Measurements from ENCODE around the gene MYMK.

MYMK gene

DNA sequence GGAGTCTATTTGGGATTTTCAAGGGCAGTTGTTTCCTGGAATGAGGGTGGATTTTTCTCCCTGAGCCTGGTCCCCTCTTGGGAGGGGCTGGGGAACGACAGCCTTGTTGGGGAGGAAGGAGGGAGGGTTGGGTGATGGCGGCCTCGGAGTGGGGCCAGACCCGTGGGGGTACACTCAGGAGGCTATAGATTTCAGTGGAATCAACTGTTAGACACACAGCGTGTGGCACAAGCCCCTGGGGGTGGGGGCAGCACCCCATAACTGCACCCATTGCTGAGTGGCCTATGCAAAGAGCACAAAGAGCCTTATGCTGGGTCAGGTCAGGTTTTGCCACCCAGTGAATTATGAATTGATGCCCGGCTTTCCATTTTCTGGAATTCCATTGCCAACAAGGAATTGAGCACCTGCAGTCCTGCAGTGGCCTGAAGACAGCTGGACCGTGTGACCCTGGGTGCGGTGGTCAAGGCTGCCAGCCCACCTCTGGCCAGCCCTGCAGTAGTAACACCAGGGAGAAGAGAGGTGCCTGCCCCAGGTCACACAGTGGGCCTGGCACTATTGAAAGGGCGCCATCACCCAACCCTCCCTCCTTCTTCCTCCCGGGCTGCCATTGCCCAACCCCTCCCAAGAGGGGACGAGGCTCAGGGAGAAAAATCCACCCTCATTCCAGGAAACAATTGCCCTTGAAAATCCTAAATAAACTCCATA lies 8.4 kb downstream of the MYMK start:
- DNase-seq: no peak

DNA sequence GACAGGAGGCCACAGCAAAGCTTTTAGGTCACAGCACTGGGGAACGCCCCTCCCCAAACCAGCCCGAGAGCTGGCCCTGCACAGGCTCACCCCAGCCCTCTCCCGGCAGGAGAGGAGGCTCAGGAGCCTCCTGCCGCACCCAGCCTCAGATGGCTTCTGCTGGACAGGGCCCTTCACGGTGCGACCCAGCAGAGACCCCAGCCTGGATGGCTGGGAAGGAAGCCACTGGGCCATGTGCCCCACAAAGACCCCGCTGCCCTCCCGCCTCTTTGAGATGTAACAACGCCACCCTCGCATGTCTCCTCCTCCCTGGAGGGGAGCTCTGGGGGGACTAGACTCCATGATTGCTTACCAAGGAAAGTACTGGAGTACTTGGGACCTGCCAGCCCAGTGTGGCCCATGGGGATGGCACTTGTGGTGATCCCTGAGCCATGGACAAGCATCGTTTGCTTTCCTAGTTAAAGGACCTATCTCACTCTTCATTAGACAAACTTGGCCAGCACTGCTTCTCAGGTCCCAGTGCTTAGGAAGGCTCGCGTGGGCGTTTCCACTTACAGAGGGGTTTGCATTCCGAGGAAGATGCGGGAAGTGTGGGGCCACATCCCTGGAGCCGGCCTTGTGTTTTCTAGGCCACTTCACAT lies 9.0 kb downstream of the MYMK start:
- no peak for DNase-seq

DNA sequence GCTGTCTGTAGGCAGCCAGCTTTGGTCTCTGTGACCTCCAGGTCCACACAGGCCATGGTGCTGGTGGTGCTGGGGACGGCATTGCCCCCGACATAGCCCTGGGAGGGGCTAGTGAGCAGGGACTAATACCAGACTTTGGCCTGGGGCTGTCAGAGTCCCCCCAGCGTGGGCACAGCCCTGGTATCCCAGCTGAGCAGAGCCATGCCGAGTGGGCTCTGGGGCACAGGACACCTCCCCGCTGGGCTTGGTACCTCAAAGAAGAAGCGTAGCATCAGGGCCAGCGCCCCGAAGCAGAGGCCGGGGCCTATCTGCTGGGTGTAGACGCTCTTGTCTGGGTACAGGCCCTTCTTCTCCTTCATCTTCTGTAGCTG lies 9.5 kb downstream of the MYMK start:
- no peak for DNase-seq

DNA sequence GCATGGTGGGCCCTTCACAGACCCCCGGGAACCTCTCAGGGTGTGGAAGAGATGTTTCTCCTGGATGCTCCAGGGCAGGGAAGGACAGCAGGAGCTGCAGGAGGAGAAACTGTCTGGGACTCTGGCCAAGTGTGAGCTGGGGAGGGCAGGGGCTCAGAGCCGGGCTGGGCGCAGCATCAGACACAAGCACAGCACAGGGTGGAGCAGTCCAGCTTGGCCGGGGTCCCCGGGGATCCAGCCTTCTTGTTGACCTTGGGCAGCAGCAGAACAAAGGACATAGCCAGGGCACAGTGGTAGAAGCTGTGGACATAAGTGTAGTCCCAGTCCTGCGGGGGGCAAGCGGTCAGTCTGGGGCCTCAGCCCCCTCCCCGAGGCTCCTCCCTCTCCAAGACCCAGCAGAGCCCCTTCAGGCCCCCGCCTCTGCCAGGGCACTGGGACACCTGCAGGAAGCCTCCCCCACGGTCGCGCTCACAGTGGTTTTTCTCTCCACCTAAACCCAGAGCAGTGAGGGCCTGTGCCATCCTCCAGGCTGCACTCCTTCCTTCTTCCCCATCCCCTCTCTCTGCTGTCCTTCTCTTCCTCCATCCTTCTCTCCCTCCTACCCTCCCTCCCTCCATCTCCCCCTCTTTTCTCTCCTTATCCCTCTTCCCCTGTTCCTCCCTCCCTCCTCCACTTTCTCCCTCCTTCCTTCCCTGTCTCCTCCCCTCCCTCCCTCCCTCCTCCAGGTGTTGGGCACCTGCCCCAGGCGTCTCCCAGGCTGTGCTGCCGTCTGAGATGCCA lies 10.1 kb downstream of the MYMK start:
- no peak for DNase-seq

DNA sequence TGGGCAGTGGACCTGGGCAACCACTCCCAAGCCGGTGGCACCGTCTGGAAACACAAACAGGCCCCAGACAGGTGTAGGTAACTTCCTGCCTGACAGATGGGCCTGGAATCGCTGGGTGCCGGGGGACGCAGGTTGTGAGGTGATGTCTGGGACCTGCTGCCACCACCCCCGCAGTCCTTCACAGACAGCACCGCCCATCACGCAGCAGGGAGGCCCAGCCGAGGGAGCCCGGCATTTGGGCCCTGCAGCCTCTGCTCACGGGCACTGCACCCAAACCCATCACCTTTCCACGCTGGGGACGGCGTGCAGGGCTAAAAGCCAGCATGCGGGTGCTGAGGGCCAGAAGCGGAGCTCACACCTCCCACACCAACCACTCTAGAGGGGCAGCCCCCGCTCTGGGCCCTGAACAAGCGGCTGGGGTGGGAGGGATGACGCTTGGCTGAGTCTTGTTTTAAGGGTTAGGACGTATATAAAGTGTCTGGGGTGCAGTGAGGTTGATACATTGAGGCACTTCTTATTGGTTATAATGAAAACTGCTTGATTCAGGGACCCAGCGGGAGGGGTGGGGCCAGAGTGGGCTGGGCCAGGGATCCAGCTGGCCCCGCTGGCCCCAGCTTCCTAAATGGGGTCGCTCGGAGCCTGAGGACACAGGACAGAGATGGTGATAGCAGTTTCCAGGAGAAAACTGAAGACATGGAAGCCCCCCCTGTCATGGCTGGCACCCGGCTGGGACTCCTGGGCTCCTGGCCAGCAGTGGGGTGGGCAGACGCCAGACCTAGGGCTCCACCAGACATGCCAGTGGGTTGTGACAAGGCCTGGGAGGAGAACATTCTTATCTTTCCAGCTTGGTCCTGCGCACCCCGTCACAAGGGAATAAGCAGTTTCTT lies 11.3 kb downstream of the MYMK start:
- DNase-seq: no peak

DNA sequence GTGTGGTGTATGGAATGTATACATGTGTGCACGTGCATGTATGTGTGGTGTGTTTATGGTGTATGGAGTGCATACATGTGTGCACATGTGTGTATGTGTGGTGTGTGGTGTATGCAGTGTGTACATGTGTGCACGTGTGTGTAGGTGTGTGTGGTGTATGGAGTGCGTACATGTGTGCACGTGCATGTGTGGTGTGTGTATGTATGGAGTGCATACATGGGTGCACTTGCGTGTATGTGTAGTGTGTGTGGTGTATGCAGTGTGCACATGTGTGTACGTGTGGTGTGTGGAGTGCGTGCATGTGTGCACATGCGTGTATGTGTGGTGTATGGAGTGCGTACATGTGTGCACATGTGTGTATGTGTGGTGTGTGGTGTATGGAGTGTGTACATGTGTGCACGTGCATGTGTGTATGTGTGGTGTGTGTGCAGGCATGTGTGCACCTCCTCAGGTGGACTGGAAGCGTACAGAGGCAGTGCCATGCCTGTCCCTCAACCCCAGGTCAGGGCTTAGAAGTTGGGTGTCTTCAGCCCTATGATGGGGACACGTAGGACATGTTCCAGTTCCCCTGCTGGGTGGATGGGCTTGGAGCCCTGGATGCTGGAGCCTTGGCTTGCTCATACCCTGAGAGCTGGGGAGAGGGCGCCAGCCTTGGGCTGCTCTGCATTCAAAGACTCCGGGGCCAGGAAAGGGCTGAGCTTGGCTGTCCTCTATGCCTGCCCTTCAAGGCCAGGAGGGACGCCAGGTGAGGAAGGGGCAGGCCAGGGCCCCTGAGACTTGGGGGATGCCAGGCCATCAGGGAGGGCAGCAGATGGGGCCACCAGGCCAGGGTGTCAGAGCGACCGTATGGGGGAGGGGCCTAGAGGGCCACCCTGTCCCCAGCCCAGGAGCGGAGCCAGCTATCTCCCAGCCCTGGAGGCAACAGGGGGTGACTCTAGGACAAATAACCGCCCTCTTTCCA lies 12.2 kb downstream of the MYMK start:
- DNase-seq: no peak

DNA sequence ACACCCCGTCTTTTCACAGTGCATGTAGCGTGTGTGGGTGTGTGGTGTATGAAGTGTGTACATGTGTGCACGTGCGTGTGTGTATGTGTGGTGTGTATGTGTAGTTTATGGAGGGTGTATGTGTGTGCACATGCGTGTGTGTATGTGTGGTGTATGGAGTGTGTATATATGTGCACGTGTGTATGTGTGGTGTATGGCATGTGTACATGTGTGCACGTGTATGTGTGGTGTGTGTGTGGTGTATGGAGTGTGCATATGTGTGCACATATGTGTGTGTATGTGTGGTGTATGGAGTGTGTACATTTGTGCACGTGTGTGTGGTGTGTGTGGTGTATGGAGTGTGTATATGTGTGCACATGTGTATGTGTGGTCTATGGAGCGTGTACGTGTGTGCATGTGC lies 13.2 kb downstream of the MYMK start:
- DNase-seq: no peak

DNA sequence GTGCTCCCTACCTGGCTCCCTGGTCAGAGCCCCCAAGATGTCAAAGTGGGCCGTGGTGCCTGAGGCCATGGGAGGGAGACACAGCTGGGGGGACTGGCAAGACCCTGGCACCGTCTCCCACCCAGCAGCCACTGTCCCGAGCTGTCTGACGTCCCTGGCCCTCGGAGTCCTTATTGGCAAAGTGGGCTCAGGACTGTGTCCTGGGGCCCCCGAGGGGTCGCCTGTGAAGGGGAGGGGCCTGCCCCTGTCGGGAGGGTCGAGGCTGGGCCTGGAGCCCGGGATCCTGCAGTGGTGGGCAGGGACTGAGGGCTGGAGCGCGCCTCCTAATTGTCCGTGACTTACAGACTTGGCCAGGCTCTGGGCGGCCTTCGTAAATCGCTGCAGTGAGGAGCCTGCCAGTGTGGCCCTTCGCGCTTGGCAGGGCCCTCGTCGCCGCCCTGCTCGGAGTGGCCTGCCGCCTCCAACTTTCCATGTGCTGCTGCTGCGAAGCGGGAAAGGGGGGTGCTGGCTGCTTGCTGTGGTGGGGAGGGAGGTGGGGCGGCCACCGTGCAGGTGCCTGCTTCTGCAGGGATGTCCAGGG lies 13.7 kb downstream of the MYMK start:
- no peak for DNase-seq

DNA sequence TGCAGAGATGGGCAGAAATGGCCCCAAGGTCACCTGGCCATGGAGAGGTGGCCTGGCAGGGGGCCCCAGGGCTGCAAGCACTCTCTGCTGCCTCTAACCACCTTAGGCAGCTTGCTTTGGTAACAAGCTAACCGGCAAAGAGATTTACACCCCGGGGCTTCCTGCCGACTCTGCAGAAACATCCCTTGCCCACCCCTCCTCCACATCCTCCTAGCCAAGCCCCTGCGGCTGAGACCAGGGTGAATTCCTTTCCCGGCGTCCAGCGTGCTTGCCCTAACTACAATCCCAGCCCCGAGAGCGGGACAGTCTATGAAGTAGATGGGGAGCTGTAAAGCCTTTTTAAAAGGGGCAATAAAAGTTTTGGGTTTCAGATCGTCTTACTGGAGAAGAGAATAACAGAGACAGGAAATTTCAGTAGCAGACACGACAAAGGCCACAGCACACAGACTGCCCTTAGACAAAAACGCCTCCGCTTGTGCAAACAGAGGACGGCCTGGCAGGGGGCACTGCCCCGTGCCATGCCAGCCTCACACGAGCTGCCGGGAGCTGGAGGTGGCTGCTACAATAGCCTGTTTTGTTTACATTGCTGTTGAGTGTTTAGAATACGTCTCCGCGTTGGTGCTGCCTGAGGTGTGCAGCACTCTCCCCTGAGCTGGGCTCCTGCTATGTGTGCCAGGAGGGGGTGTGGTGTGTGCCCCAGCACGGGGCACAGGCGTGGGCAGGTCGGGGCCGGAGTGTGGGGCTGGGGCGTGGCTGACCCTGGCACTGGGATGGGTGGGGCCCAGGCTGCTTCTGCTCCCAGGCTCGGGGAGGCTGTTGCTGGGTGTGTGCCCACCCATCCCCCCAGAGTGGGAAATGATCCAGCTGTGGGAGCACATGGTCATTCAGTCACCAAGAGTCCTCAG lies 15.3 kb downstream of the MYMK start:
- DNase-seq: no peak

DNA sequence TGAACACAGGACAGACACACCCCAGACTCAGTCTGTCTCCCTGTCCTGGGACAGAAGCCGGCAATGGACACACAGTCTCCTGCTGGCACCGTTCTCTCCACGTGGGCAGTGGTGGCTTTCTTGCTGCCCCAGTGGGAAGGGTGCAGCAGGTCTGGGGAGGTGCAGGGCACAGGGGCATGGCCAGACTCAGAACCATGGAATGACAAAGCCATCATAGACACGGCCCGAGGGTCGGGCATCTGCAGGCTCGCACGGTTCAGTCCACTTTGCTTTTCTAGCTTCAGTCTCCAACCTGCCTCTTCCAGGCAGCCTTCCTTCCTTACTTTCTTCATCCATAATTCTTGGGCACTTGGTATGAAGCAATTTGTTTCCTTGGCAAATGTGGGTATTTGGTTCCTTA lies 16.7 kb downstream of the MYMK start:
- DNase-seq: no peak

DNA sequence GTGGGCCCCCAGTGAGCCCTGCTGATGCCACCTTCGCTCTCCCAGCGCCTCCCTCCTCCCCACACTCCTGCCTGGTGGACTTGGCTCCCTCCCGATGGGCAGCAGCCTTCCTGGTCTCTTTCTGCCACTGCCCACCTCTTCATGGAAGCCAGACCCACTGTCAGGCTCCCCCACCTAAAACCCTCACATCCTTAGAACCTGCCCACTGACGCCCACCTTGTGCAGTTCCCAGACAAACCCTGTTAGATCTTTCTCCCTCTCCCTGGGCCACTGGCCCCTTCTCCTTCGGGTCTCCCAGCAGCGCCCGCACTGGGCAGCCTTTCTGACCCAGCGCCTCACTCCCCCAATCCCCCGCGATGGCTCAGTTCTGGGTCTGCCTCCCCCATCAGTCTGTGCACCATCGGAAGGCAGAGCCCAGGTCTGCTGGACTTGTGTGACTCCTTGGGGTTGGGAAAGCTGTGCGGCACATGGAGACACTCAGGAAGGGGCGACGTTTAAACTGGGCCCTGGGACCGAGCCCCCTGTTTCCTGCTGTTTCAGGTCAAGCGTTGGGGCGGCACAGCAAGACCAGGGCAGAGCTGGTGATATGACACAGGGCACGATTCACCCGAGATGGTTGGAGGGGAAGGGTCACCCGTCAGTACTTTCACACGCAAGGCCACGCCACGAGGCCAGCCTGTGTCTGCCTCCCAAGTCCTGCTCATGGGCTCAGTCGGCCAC lies 17.4 kb downstream of the MYMK start:
- no peak for DNase-seq

DNA sequence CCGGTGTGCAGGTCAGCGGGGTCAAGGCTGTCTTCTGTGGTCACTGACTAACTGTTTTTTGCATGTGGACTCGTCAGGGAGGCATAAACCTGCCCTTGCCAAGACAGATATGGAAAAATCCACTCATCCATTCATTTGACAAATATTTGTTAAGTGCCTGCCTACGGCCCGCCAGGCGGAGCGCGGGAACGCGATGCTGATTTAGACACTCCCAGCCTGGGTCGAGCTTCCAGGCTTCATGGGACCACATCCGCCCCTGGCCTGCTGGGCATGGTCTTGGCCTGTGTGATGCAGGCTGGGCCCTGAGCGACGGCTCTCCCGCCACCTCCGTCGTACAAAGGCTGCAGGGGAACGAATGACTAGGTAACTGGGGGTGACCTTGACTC lies 18.1 kb downstream of the MYMK start:
- DNase-seq: no peak

DNA sequence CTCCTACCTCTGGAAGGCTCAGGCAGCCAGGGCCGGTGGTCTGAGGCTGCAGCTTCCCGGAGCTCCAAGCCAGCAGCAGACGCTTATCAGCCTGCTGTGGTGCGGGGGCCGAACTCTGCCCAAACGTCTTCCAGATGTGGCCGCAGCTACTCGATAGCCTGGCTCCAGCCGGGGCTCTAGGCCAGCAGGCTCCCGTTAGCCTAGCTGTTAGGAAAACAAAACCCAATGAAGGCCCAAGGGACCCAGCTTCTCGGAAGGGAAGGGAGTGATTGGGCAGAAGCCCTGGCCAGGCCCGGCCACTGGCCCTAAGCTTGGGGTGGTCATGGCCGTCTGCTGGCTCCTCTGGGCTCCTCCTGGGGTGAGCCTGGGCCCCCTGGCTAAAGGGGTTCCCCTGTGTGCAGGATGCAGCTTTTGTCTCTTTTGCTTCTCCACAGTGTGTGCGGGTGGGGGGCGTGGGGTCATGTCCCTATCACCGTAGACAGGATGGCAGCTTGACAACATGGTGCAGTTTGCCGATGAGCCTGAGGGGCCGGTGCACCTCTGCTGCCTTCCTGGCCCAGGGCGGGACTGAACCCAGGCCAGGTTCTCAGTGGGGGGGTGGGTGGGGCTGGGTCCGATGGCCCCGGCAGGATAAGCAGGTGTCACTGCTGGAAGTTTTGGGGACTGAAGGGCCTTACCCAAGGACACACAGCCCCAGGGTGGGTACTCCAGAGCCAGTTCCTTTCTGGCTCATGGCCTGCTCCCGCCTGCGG lies 18.7 kb downstream of the MYMK start:
- no peak for DNase-seq

DNA sequence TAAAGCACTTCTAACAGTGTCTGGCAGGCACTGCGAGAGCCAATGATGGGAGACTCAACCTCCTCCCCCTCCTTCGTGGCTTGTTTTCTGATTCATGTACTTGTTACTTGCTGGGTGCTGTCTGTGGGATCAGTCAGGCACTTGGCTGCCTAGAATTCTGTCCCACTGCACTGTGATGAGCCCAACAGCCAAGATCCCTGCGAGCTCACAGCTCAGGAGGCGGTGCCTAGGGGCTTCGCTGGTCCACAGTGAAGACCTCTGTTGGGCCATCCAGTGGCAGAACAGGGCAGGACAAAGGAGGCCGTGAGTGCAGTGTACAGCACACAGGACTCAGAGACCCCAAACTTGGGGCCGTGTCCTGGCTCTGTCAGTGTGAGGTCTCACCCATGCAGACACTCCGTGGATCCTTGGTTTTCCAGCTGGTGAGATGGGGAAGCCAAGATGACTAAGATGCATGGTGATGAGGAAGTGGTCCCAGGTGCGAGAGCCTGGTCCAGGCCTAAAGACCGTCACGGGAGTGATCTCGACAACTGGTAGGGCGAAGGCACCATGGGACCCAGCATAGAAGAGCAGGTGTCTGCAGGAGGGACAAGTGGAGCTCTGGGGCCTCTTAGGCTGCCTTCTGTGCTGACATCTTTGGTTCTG lies 19.5 kb downstream of the MYMK start:
- DNase-seq: no peak

DNA sequence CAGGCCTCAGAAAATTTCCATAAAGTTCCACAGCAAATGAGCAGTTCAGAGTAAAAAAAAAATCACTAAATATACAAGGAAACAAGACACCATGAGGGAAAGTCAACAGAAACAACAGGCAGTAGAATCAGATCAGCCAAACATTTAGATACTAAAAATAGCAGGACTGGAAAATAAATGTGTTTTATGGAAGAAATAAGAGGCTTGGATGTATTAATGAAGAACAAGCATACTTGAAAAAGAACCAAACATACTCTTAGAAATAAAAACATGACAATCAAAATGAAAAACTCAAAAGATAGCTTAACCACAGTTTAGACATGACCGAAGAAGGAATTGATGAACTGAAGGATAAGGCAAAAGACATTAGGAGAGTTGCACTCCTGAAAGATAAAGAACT lies 22.6 kb downstream of the MYMK start:
- no peak for DNase-seq

DNA sequence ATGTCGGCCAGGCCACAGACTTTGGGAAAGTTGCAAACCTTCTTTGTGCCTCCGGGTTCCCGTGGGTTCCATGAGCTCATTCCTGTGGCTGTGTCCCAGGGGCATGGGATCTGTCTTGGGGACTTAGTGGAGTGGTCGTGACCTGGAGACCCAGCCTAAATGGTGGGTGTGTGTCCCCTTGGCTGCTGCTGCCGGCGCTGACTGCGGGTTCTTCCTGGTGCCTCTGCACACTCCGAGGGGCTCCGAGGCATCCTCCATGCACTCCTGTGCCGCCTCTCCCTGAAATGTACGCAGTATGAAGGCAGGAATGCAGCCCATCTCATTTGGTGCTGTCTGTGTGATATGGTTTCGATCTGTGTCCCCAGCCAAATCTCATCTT lies 24.9 kb downstream of the MYMK start:
- no peak for DNase-seq

DNA sequence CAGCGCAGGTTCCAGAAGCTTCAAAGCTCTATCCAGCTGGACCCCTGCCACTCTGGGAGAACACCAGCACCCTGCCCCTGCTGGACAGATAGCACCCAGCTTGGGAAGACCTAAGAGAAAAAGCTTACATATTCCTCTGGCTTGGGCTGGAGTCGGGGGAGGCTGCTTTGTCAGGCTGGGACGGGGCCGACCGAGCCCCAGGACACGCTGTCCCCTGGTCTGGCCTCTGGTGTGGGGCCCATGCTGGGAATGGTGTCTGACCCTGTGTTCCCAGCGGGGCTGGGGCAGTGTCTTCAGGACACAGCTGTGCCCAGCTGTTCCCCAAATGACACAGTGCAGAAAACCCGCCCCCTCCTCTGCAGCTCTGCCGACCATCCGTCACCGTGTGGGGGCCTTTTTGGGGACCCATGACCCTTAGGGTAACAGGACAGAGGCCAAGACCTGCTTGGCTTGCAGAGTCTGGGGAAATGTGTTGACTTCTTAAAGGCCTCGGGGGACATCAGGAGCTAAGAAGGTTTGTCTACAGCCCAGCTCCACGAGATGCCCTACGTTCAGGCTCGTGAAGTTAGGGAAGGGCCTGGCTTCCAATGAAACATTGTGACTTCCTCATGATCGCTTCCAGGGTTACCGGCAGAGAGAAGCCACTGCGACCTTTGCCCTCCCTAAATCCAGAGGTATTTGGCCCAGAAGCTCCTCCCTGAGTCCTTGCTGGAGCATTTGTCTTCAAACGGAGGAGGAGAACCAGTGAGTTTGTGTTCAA lies 25.4 kb downstream of the MYMK start:
- no peak for DNase-seq
